D721Med (cell line): ENCODE data around the gene THAP12.

ENCODE experiments used
- DNase-seq: peaks from one replicate; pipeline ENCODE4 v3.0.0; 2011; ENCODE audit warnings: low spot score; ENCODE audit not compliant: insufficient read length
- FAIRE-seq: peaks from 2 replicates; lab custom pipeline; 2011; peaks lifted over from hg19 to GRCh38; lab: Jason Lieb, UNC
- CTCF ChIP-seq: IDR thresholded peaks from 2 replicates; pipeline ENCODE4 v1.5.1; 2012; ENCODE audit warnings: mild to moderate bottlenecking, control low read depth; ENCODE audit not compliant: insufficient read depth; ENCODE audit errors: missing control alignments

THAP12 gene

GRCh38 chr11:76339221-76339620, 41.7 kb downstream of the THAP12 start:
- FAIRE-seq (no peak), DNase-seq (no peak)
- TF ChIP-seq CTCF, result no peak

DNA sequence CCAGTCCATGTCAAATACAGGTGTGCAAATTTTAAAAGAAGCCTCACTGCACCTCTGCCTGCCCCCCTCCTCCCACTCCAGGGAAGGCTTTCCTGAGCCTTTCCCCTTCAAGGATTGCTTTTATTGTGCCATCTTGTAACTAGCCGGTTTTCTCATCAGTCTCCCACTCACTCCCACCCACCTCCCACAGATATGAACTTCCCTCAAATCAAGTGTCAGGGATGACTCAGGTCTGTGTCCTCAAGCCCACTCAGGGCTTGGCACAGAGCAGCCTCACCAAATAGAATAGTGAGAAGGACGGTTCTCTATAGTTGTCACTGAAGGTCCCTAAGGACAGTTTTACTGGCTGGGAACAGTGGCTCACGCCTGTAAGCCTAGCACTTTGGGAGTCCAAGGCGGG, 43.0 kb downstream of the THAP12 start:
- no peak for DNase-seq
- no peak for TF ChIP-seq CTCF
- no peak for FAIRE-seq

- FAIRE-seq, result no peak
- TF ChIP-seq CTCF, result no peak
- DNase-seq, result no peak
Observed at GRCh38 chr11:76337469-76337868, 43.5 kb downstream of the THAP12 start.

DNA sequence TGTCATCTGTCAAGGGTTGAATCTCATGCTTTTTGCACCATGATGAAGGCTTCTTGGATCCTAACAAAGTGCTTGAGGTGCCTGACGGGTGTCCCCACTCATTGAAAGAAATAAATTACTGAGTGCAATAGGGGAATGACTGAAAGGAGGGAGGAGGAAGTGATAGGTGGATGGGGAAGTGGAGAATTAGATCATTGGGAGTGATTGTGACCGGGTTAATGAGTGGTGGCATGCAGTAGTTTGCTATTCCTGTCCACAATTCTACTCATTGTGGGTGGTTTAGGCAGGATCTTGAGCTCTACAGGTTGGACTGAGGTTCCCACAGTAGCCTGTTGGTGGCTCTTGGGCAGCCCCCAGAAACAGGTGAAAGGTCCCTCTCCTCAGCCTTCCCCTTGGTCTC, 44.3 kb downstream of the THAP12 start:
- DNase-seq, result no peak
- FAIRE-seq, result no peak
- no peak for TF ChIP-seq CTCF

DNA sequence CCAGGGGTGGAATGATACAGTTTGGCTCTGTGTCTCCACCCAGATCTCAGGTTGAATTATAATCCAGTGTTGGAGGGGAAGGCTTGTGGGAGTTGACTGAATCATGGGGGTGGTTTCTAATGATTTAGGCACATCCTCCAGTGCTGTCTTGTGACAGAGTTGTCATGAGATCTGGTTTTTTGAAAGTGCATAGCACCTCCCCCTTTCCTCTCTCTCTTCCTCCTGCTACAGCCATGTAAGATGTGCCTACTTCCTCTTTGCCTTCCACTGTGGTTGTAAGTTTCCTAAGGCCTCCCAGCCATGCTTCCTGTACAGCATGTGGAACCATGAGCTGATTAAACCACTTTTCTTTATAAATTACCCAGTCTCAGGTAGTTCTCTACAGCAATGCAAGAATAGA, 45.1 kb downstream of the THAP12 start:
- no peak for FAIRE-seq
- DNase-seq, result no peak

GRCh38 chr11:76334826-76335389, 46.0 kb downstream of the THAP12 start:
- FAIRE-seq (no peak), DNase-seq (no peak)
- TF ChIP-seq CTCF, result no peak

More for the DNA sequence above, 45.1 kb downstream of the THAP12 start:
- TF ChIP-seq CTCF, result no peak

DNA sequence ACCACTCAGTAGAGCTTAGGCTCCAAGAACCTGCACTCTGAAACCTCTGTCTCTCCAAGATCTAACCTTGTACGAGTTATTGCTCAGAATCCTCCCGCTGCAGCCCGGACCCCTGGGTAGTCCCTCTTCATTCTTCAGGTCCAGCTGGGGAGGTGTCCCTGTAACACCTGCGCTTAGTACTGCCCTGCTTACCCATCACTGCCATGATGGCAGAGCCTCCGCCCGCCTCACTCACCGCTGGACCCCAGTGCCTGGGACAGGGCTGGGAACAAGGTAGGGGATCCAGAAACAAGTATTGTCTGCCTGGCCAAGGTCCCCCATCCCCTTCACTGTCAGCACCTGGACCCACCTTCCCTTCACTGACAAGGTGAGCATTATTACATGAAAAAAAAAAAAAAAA, 50.3 kb downstream of the THAP12 start:
- FAIRE-seq, result no peak
- no peak for TF ChIP-seq CTCF
- no peak for DNase-seq
